HPDE6-E6E7 (cell line): ENCODE measurements around the gene SLC17A2.
"Not testable (repeated sequence)": the region's sequence is repeated elsewhere in the genome, so short reads cannot be mapped to it uniquely, and the experiment has no call there.

Source experiments
- DNase-seq: peaks from one replicate; pipeline ENCODE4 v3.0.0; 2011; ENCODE audit warnings: missing footprints; ENCODE audit errors: extremely low spot score

SLC17A2 gene

GRCh38 chr6:25951296-25952032, 21.0 kb upstream of the SLC17A2 start:
- no peak for DNase-seq

- no peak for DNase-seq
These were observed 19.8 kb upstream of the SLC17A2 start for GRCh38 chr6:25950297-25950696.

- DNase-seq, result no peak
These were observed 19.2 kb upstream of the SLC17A2 start for GRCh38 chr6:25949695-25950094.

- DNase-seq, result not testable (repeated sequence)
These were observed 17.0 kb upstream of the SLC17A2 start for GRCh38 chr6:25947492-25947891.

- no peak for DNase-seq
These were observed 16.1 kb upstream of the SLC17A2 start for GRCh38 chr6:25946631-25947030.

GRCh38 chr6:25945738-25946137, 15.2 kb upstream of the SLC17A2 start:
- DNase-seq, result not testable (repeated sequence)

GRCh38 chr6:25944688-25945574, 14.4 kb upstream of the SLC17A2 start:
- DNase-seq, result no peak

GRCh38 chr6:25943887-25944286, 13.4 kb upstream of the SLC17A2 start:
- no peak for DNase-seq

GRCh38 chr6:25942561-25943147, 12.2 kb upstream of the SLC17A2 start:
- no peak for DNase-seq

- DNase-seq, result no peak
These were observed 9.1 kb upstream of the SLC17A2 start for GRCh38 chr6:25939593-25939992.

- DNase-seq, result no peak
These were observed 5.5 kb upstream of the SLC17A2 start for GRCh38 chr6:25935953-25936352.

- no peak for DNase-seq
These were observed 4.3 kb upstream of the SLC17A2 start for GRCh38 chr6:25934735-25935313.

- DNase-seq, result no peak
These were observed 3.7 kb upstream of the SLC17A2 start for GRCh38 chr6:25934156-25934555.

- no peak for DNase-seq
These were observed 869 bp upstream of the SLC17A2 start for GRCh38 chr6:25931411-25931709.

- DNase-seq, result not testable (repeated sequence)
These were observed 706 bp downstream of the SLC17A2 start for GRCh38 chr6:25929785-25930184.

- DNase-seq, result no peak
These were observed 1.7 kb downstream of the SLC17A2 start for GRCh38 chr6:25928562-25929324.

- no peak for DNase-seq
These were observed 2.7 kb downstream of the SLC17A2 start for GRCh38 chr6:25927756-25928216.

- no peak for DNase-seq
These were observed 3.3 kb downstream of the SLC17A2 start for GRCh38 chr6:25927178-25927577.

- no peak for DNase-seq
These were observed 4.6 kb downstream of the SLC17A2 start for GRCh38 chr6:25925876-25926275.

GRCh38 chr6:25922301-25922700, 8.2 kb downstream of the SLC17A2 start:
- no peak for DNase-seq

GRCh38 chr6:25921525-25922203, 8.8 kb downstream of the SLC17A2 start:
- DNase-seq, result no peak
